Fibroblast of pulmonary artery (primary cell): ENCODE data around the gene GPR83.
"Not testable (repeated sequence)": the region's sequence is repeated elsewhere in the genome, so short reads cannot be mapped to it uniquely, and the experiment has no call there.

Source experiments
- DNase-seq: peaks from one replicate; pipeline ENCODE4 v3.0.0-alpha.2; 2010; ENCODE audit warnings: low read depth
- H3K4me3 ChIP-seq: replicated peaks from 2 replicates; pipeline ENCODE4 v1.5.1; 2011; ENCODE audit warnings: low read depth, mild to moderate bottlenecking, control low read depth, low read length, moderate library complexity
- TF ChIP-seq, protein P1 (sequence below): IDR thresholded peaks from 2 replicates; pipeline ENCODE4 v1.5.1; 2011; ENCODE audit warnings: mild to moderate bottlenecking, control low read depth, low read length, inconsistent platforms; ENCODE audit errors: missing control alignments

Gene GPR83

DNA sequence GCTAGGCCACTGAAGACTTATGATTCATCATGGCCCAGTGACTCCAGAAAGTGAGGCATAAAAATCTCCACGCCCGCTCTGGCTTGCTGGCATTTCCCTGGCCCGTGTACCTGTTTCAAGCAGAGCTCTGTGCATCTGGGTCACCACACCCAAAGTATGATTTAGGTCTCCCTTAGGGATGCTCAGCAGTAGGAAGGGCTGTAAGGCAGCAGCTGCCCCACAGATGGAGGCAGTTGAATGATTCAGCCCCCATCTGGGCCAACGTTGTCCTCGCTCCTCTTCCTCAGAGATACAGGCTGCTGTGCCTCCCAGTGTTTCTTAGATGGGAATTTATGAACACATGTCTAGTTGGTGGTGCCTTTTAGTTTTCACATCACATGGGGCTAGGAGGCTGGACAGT lies 21.6 kb downstream of the GPR83 start:
- TF ChIP-seq, protein P1, sequence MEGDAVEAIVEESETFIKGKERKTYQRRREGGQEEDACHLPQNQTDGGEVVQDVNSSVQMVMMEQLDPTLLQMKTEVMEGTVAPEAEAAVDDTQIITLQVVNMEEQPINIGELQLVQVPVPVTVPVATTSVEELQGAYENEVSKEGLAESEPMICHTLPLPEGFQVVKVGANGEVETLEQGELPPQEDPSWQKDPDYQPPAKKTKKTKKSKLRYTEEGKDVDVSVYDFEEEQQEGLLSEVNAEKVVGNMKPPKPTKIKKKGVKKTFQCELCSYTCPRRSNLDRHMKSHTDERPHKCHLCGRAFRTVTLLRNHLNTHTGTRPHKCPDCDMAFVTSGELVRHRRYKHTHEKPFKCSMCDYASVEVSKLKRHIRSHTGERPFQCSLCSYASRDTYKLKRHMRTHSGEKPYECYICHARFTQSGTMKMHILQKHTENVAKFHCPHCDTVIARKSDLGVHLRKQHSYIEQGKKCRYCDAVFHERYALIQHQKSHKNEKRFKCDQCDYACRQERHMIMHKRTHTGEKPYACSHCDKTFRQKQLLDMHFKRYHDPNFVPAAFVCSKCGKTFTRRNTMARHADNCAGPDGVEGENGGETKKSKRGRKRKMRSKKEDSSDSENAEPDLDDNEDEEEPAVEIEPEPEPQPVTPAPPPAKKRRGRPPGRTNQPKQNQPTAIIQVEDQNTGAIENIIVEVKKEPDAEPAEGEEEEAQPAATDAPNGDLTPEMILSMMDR: no peak
- H3K4me3 ChIP-seq: no peak overlapping the region
- no peak for DNase-seq

DNA sequence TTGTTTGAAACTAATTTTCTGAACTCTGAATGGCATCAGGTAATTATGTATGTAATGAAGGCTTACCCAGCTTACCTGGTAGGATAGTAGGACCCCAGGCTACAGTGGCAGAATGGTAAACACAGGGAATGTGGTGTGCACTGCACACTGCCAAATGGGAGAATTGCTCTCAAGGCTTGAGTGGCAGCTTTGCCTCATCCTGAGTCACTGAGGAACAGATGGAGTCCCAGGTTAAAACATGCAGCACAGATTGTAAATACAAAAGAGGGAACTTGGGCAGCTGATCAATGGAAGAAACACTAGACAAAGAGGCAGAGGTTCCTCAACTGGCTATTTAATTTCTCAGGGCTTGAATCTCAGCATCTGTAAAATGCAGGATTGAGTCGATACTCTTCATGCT lies 24.4 kb downstream of the GPR83 start:
- no peak overlapping the region for H3K4me3 ChIP-seq
- TF ChIP-seq, protein P1: no peak
- DNase-seq: no peak

DNA sequence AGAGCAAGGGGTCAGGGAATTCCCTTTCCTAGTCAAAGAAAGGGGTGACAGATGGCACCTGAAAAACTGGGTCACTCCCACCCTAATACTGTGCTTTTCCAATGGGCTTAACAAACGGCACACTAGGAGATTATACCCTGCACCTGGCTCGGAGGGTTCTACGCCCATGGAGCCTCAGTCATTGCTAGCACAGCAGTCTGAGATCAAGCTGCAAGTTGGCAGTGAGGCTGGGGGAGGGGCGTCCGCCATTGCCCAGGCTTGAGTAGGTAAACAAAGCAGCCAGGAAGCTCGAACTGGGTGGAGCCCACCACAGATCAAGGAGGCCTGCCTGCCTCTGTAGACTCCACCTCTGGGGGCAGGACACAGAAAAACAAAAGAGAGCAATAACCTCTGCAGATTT lies 30.6 kb downstream of the GPR83 start:
- H3K4me3 ChIP-seq, DNase-seq: not testable (repeated sequence)

DNA sequence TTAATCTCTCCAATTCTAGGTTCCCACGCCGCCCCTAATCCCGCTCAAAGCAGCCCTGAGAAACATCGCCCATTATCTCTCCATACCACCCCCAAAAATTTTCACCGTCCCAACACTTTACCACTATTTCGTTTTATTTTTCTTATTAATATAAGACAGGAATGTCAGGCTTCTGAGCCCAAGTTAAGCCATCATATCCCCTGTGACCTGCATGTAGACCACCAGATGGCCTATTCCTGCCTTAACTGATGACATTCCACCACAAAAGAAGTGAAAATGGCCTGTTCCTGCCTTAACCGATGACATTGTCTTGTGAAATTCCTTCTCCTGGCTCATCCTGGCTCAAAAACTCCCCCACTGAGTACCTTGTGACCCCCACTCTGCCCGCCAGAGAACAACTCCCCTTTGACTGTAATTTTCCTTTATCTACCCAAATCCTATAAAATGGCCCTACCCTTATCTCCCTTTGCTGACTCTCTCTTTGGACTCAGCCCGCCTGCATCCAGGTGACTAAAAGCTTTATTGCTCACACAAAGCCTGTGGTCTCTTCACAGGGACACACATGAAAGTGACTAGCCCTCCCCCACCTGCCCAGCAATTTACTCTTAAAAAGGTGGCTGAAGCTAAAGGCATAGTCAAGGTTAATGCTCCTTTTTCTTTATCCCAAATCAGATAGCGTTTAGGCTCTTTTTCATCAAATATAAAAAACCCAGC lies 50.2 kb downstream of the GPR83 start:
- H3K4me3 ChIP-seq, DNase-seq: not testable (repeated sequence)

DNA sequence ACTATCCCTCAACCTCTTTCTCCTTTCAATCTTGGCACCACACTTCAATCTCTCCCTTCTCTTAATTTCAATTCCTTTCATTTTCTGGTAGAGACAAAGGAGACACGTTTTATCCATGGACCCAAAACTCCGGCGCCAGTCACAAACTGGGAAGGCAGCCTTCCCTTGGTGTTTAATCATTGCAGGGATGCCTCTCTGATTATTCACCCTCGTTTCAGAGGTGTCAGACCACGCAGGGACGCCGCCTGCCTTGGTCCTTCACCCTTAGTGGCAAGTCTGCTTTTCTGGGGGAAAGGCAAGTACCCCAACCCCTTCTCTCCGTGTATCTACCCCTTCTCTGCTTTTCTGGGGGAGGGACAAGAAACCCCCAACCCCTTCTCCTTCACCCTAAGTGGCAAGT lies 54.9 kb downstream of the GPR83 start:
- H3K4me3 ChIP-seq: not testable (repeated sequence)

DNA sequence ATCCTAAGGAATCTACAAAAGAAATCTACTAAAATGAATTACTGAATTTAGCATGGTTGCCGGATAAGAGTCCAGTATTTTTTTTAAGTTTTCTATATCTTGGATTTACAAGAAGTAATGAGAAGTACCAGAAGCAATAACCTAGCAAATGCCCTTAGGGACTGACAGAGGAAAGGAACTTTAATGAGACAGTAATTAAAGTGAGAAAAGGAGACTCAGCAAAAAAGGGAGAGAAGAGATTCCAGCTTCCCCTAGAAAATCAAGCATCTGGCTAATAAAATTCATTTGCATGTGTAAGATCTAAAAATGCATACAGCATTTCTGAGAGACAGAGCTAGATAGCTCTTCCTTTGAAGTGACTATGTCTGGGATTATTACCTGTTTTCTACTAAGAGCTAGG lies 57.7 kb downstream of the GPR83 start:
- DNase-seq: no peak
- TF ChIP-seq, protein P1: no peak

More for the DNA sequence above, 54.9 kb downstream of the GPR83 start:
- not testable (repeated sequence) for DNase-seq

DNA sequence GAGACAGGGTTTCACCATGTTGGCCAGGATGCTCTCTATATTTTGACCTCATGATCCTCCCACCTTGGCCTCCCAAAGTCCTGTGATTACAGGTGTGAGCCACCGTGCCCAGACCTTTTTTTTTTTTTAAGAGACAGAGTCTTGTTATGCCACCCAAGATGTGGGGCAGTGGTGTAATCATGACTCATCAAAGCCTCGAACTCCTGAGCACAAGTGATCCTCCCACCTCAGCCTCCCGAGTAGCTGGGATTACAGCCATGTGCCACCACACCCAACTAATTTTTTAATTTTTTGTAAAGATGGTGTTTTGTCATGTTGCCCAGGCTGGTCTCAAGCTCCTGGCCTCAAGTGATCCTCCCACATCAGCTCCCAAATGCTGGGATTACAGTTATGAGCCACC lies 59.0 kb downstream of the GPR83 start:
- H3K4me3 ChIP-seq: no peak overlapping the region
- no peak for DNase-seq
- TF ChIP-seq, protein P1: no peak

More for the DNA sequence above, 57.7 kb downstream of the GPR83 start:
- H3K4me3 ChIP-seq: no peak overlapping the region

DNA sequence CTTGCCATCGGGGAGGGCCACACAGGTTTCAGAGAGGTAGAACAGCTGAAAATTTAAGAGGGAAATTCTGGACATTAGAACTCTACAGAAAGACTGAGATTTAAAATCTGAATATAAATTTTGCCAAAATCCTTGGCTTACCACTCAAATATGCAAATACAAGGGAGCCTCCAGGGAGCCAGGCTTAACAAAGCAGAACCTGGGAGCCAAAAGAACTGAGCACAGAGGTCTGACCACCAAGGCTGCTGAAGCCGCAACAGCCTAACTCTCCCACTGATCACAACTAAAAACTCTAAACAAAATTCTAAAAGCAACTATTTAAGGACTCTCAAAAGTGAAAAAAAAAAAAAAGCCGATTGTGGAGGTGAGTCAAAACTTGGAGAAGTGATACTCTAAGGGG lies 62.6 kb downstream of the GPR83 start:
- DNase-seq: no peak
- TF ChIP-seq, protein P1: no peak
- no peak overlapping the region for H3K4me3 ChIP-seq
